Measurements from ENCODE around the gene OSCP1.

Gene OSCP1

DNA sequence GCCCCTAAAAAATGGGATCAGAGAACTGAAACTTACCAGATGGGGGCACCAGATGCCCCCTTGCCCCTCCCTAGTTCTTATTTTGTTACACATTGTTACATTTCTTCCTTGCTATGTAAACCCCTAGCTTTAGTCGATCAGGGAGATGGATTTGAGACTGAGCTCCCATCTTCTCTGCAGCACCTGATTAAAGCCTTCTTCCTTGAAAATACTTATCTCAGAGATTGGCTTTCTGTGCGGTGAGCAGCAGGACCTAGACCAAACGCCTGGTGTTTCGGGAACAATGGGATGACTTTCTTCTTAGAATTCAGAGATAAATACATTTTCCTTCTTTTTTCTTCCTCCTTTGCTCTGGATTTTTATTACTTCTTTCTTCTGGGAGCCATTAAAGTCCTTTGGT is 35.9 kb downstream of the OSCP1 start:
- no peak overlapping the region for H3K4me3 ChIP-seq (replicated peaks; ENCODE audit: insufficient read depth, low read length)
- no peak overlapping the region for H3K27ac ChIP-seq (replicated peaks)
- DNase-seq (ENCODE audit: low read depth in 1 of 2, low spot score in 1 of 2), result no peak
- no peak for TF ChIP-seq SPI1 (IDR thresholded peaks at IDR 0.05; ENCODE audit: borderline replicate concordance, low read depth)
- H3K27me3 ChIP-seq (ENCODE audit: insufficient read depth, poor library complexity, severe bottlenecking), result no peaks in the 10 kb centered on the region

DNA sequence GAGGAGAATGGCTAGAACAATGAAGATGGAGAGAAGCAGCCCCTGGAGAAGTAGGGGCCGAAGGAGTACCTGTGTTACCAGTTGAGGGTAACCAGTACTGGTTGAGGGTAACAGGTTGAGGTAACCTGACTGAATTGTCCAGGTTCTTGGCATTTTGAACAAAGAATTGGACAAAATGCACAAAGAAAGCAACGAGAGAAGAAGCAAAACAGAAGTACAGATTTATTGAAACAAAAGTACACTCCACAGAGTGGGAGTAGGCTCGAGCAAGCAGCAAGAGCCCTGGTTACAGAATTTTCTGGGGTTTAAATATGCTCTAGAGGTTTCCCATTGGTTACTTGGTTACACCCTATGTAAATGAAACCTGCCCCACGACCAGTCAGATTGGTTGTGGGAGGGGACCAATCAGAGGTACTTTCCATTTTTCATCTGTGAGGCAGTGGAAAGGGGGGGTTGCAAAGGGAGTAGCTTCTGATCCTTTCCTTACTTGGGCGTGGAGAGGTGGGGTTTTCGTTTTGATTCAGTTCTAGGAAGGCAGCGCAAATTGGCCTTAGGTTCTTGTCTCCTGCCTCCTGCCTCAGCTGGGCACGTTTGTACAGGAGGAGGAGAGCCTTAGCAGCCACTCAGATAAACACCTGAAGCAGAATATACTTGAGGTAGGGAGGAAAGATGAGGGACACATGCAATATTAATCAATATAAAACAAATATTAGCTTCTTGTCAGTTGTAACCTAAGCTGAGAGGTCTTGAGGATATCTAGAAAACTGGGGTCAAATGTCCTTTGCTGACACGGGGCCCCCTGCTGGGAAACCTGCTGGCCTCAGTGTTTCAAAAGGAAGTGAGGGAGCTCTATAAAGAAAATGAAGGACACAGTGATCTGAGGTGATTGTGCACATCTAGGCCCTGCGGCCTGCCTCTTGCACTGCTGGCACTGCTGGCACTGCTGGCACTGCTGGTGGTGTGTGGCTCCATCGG is 38.3 kb downstream of the OSCP1 start:
- TF ChIP-seq POLR2AphosphoS5 (IDR thresholded peaks at IDR 0.05; ENCODE audit: low read depth) (no peak), SPI1 (IDR thresholded peaks at IDR 0.05; ENCODE audit: borderline replicate concordance, low read depth) (no peak), GABPA (IDR thresholded peaks at IDR 0.05; ENCODE audit: low read depth) (no peak), CTCF (IDR thresholded peaks at IDR 0.05; ENCODE audit: insufficient read depth, low read length) (no peak)
- TF ChIP-seq, protein P1, sequence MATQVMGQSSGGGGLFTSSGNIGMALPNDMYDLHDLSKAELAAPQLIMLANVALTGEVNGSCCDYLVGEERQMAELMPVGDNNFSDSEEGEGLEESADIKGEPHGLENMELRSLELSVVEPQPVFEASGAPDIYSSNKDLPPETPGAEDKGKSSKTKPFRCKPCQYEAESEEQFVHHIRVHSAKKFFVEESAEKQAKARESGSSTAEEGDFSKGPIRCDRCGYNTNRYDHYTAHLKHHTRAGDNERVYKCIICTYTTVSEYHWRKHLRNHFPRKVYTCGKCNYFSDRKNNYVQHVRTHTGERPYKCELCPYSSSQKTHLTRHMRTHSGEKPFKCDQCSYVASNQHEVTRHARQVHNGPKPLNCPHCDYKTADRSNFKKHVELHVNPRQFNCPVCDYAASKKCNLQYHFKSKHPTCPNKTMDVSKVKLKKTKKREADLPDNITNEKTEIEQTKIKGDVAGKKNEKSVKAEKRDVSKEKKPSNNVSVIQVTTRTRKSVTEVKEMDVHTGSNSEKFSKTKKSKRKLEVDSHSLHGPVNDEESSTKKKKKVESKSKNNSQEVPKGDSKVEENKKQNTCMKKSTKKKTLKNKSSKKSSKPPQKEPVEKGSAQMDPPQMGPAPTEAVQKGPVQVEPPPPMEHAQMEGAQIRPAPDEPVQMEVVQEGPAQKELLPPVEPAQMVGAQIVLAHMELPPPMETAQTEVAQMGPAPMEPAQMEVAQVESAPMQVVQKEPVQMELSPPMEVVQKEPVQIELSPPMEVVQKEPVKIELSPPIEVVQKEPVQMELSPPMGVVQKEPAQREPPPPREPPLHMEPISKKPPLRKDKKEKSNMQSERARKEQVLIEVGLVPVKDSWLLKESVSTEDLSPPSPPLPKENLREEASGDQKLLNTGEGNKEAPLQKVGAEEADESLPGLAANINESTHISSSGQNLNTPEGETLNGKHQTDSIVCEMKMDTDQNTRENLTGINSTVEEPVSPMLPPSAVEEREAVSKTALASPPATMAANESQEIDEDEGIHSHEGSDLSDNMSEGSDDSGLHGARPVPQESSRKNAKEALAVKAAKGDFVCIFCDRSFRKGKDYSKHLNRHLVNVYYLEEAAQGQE (IDR thresholded peaks at IDR 0.05; ENCODE audit: insufficient replicate concordance, low read depth), result no peak
- H3K27ac ChIP-seq (replicated peaks), result no peak overlapping the region
- no peaks in the 10 kb centered on the region for H3K27me3 ChIP-seq (ENCODE audit: insufficient read depth, poor library complexity, severe bottlenecking)
- no peak for DNase-seq (ENCODE audit: low read depth in 1 of 2, low spot score in 1 of 2)
- no peak overlapping the region for H3K4me3 ChIP-seq (replicated peaks; ENCODE audit: insufficient read depth, low read length)

GRCh38 chr1:36408479-36408878 is 41.8 kb downstream of the OSCP1 start:
- Histone ChIP-seq H3K27me3 (ENCODE audit: insufficient read depth, poor library complexity, severe bottlenecking) (no peaks in the 10 kb centered on the region), H3K27ac (replicated peaks) (no peak overlapping the region), H3K4me3 (replicated peaks; ENCODE audit: insufficient read depth, low read length) (no peak overlapping the region)
- TF ChIP-seq, protein P1 (IDR thresholded peaks at IDR 0.05; ENCODE audit: insufficient replicate concordance, low read depth), result no peak
- no peak for TF ChIP-seq GABPA (IDR thresholded peaks at IDR 0.05; ENCODE audit: low read depth)
- TF ChIP-seq POLR2AphosphoS5 (IDR thresholded peaks at IDR 0.05; ENCODE audit: low read depth), result no peak
- no peak for TF ChIP-seq SPI1 (IDR thresholded peaks at IDR 0.05; ENCODE audit: borderline replicate concordance, low read depth)
- TF ChIP-seq CTCF (IDR thresholded peaks at IDR 0.05; ENCODE audit: insufficient read depth, low read length), result no peak
- DNase-seq (ENCODE audit: low read depth in 1 of 2, low spot score in 1 of 2), result no peak

GRCh38 chr1:36406440-36406839 is 43.8 kb downstream of the OSCP1 start:
- DNase-seq (ENCODE audit: low read depth in 1 of 2, low spot score in 1 of 2), result no peak
- H3K27ac ChIP-seq (replicated peaks), result no peak overlapping the region
- TF ChIP-seq CTCF (IDR thresholded peaks at IDR 0.05; ENCODE audit: insufficient read depth, low read length) (no peak), GABPA (IDR thresholded peaks at IDR 0.05; ENCODE audit: low read depth) (no peak), SPI1 (IDR thresholded peaks at IDR 0.05; ENCODE audit: borderline replicate concordance, low read depth) (no peak), POLR2AphosphoS5 (IDR thresholded peaks at IDR 0.05; ENCODE audit: low read depth) (no peak)
- TF ChIP-seq, protein P1 (IDR thresholded peaks at IDR 0.05; ENCODE audit: insufficient replicate concordance, low read depth), result no peak
- H3K4me3 ChIP-seq (replicated peaks; ENCODE audit: insufficient read depth, low read length), result no peak overlapping the region
- no peaks in the 10 kb centered on the region for H3K27me3 ChIP-seq (ENCODE audit: insufficient read depth, poor library complexity, severe bottlenecking)
